ENCODE data around the gene AXDND1. TPM values are rescaled to one million over a fixed set of nuclear protein-coding genes. Genes with fewer than 3 reads are reported as not detected.

The AXDND1 gene
- total and polyA plus RNA-seq, 2 of the 8 experiments (the other 6 are each of a cell fraction or from before 2014, with no cell fraction given), result 0.61 TPM; not detected in 1

DNA sequence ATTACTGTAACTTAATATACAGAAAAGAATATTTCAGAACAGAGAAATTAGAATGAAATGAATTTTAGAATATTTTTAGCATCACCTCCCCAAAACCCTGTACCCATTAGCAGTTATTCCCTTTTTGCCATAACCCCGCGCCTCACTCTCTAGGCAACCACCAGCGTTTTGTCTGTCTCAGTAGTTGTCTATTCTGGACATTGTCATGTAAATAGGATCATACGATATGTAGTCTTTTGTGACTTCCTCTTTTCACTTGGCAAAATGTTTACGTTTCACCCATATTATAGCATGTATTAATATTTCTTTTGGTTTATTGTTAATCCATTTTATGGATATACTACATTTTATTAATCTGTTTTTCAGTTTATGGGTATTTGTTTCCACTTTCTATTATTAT is 47.3 kb upstream of the AXDND1 start (continued):
- TF ChIP-seq, protein P1, sequence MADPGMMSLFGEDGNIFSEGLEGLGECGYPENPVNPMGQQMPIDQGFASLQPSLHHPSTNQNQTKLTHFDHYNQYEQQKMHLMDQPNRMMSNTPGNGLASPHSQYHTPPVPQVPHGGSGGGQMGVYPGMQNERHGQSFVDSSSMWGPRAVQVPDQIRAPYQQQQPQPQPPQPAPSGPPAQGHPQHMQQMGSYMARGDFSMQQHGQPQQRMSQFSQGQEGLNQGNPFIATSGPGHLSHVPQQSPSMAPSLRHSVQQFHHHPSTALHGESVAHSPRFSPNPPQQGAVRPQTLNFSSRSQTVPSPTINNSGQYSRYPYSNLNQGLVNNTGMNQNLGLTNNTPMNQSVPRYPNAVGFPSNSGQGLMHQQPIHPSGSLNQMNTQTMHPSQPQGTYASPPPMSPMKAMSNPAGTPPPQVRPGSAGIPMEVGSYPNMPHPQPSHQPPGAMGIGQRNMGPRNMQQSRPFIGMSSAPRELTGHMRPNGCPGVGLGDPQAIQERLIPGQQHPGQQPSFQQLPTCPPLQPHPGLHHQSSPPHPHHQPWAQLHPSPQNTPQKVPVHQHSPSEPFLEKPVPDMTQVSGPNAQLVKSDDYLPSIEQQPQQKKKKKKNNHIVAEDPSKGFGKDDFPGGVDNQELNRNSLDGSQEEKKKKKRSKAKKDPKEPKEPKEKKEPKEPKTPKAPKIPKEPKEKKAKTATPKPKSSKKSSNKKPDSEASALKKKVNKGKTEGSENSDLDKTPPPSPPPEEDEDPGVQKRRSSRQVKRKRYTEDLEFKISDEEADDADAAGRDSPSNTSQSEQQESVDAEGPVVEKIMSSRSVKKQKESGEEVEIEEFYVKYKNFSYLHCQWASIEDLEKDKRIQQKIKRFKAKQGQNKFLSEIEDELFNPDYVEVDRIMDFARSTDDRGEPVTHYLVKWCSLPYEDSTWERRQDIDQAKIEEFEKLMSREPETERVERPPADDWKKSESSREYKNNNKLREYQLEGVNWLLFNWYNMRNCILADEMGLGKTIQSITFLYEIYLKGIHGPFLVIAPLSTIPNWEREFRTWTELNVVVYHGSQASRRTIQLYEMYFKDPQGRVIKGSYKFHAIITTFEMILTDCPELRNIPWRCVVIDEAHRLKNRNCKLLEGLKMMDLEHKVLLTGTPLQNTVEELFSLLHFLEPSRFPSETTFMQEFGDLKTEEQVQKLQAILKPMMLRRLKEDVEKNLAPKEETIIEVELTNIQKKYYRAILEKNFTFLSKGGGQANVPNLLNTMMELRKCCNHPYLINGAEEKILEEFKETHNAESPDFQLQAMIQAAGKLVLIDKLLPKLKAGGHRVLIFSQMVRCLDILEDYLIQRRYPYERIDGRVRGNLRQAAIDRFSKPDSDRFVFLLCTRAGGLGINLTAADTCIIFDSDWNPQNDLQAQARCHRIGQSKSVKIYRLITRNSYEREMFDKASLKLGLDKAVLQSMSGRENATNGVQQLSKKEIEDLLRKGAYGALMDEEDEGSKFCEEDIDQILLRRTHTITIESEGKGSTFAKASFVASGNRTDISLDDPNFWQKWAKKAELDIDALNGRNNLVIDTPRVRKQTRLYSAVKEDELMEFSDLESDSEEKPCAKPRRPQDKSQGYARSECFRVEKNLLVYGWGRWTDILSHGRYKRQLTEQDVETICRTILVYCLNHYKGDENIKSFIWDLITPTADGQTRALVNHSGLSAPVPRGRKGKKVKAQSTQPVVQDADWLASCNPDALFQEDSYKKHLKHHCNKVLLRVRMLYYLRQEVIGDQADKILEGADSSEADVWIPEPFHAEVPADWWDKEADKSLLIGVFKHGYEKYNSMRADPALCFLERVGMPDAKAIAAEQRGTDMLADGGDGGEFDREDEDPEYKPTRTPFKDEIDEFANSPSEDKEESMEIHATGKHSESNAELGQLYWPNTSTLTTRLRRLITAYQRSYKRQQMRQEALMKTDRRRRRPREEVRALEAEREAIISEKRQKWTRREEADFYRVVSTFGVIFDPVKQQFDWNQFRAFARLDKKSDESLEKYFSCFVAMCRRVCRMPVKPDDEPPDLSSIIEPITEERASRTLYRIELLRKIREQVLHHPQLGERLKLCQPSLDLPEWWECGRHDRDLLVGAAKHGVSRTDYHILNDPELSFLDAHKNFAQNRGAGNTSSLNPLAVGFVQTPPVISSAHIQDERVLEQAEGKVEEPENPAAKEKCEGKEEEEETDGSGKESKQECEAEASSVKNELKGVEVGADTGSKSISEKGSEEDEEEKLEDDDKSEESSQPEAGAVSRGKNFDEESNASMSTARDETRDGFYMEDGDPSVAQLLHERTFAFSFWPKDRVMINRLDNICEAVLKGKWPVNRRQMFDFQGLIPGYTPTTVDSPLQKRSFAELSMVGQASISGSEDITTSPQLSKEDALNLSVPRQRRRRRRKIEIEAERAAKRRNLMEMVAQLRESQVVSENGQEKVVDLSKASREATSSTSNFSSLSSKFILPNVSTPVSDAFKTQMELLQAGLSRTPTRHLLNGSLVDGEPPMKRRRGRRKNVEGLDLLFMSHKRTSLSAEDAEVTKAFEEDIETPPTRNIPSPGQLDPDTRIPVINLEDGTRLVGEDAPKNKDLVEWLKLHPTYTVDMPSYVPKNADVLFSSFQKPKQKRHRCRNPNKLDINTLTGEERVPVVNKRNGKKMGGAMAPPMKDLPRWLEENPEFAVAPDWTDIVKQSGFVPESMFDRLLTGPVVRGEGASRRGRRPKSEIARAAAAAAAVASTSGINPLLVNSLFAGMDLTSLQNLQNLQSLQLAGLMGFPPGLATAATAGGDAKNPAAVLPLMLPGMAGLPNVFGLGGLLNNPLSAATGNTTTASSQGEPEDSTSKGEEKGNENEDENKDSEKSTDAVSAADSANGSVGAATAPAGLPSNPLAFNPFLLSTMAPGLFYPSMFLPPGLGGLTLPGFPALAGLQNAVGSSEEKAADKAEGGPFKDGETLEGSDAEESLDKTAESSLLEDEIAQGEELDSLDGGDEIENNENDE (IDR thresholded peaks at IDR 0.05; ENCODE audit: insufficient replicate concordance, low read length), result no peak
- no peak for TF ChIP-seq SP4 (IDR thresholded peaks at IDR 0.05; ENCODE audit: low read length)
- no peak for TF ChIP-seq SP2 (IDR thresholded peaks at IDR 0.05; ENCODE audit: low read length)
- TF ChIP-seq, protein P2, sequence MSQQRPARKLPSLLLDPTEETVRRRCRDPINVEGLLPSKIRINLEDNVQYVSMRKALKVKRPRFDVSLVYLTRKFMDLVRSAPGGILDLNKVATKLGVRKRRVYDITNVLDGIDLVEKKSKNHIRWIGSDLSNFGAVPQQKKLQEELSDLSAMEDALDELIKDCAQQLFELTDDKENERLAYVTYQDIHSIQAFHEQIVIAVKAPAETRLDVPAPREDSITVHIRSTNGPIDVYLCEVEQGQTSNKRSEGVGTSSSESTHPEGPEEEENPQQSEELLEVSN (IDR thresholded peaks at IDR 0.05), result no peak
- no peak for TF ChIP-seq HDAC2 (IDR thresholded peaks at IDR 0.05; ENCODE audit: borderline replicate concordance in 1 of 2, low read depth in 2 of 2, low read length in 2 of 2)
- no peak for TF ChIP-seq SUZ12 (IDR thresholded peaks at IDR 0.05; ENCODE audit: low read length)
- TF ChIP-seq YY1 (IDR thresholded peaks at IDR 0.05; ENCODE audit: low read depth, low read length), result no peak
- TF ChIP-seq FOSL1 (IDR thresholded peaks at IDR 0.05; ENCODE audit: insufficient read depth, low read depth, low read length), result no peak
- TF ChIP-seq CHD2 (IDR thresholded peaks at IDR 0.05; ENCODE audit: low read length), result no peak
- no peak for TF ChIP-seq CBX8 (IDR thresholded peaks at IDR 0.05; ENCODE audit: borderline replicate concordance, low read depth, low read length)
- TF ChIP-seq RFX5 (IDR thresholded peaks at IDR 0.05; ENCODE audit: borderline replicate concordance, low read depth, low read length), result no peak
